Activated T-cell treated with anti-CD3 and anti-CD28 coated beads, Interleukin-2, amount 50 U/mL, for 1 hour (primary cell): ENCODE measurements around the gene LY6G5B.

Source experiments
- DNase-seq: peaks from one replicate; pipeline ENCODE4 v3.0.0-alpha.2; 2020

LY6G5B gene

GRCh38 chr6:31642798-31643570 is 26.8 kb upstream of the LY6G5B start:
- DNase-seq, result no peak

- DNase-seq, result no peak
Measured at GRCh38 chr6:31643818-31644454, 25.8 kb upstream of the LY6G5B start.

DNA sequence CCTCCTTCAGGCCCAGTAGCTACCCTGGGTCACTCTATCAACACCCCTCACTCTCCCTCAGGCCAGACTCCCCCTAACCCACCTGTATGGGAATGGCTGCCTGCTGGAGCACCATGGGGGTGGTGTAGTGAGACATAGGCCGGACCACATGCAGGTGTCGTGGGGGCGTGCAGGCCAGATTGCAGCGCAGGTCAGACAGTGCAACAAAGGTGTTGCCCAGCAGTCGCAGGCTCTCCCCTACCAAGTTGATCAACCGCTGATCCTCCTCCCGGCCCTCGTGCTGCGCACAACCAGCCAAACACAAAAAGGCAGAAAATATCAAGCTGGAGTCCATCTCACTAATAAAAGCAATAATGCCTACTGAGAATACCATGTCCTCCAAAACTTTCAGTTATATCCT is 24.5 kb upstream of the LY6G5B start:
- no peak for DNase-seq

GRCh38 chr6:31651602-31652191 is 18.1 kb upstream of the LY6G5B start:
- no peak for DNase-seq

DNA sequence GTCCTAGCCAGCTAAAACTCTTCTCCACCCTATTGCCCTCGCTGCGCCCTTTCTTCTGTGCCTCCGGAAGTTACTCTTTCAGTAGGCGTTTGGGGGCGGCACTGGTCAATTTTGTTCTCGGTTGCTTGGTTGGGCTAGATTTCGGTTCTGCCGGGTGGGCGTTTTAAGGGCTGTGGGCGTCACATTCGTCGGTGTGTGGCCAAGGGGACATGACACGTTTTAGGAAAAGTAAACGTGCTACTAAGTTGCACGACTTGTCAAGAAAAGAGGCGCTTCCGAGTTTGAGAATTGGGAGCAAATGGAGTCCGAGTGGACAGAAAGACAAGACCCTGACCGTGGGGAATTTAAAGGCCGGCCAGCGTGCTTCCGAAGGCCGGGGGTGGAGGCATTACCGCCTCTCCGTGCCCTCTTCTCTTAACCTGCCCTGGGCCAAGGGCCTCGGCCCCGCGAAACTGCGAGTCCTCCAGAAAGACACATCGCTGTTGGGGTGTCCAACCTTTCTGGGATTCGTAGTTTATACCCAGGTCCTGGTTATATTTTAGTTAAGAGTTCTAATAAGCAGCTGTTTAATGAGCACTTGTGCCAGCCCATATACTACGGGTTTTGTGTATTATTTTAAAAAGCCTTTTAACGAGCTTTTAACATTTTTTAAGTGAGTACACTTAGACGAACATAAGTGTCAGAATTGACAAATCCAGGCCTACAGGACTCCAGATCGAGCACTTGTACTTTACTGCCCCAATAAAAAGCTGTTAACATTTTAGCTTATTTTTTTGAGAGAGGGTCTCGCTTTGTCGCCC is 16.7 kb upstream of the LY6G5B start:
- no peak for DNase-seq

DNA sequence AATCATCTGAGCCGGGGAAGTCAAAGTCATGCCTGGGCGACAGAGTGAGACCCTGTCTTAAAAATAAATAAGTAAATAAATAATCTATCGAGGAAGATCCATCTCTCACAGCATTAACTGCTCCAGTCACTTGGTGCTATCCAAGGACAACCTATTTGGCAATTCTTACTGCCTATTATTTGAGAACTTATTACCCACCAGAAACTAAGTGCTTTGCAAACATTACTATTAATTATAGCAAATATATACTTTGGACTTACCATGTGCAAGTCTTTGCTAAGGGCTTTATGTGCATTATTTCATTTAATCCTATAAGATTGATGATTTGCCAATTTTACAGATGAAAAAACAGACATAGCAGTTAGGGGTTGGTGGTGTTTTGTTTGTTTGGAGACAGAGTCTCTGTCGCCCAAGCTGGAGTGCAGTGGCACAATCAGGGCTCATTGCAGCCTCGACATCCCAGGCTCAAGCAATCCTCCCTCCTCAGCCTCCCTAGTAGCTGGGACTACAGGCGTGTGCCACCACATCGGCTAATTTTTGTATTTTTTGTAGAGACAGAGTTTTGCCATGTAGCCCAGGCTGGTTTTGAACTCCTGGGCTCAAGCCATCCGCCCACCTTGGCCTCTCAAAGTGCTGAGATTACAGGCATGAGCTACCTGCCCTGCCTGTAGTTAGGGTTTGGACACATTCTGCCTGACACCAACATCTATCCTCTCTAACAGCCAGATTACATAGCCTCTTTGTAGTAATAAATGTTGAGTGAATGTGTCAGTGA is 15.0 kb upstream of the LY6G5B start:
- DNase-seq, result no peak

DNA sequence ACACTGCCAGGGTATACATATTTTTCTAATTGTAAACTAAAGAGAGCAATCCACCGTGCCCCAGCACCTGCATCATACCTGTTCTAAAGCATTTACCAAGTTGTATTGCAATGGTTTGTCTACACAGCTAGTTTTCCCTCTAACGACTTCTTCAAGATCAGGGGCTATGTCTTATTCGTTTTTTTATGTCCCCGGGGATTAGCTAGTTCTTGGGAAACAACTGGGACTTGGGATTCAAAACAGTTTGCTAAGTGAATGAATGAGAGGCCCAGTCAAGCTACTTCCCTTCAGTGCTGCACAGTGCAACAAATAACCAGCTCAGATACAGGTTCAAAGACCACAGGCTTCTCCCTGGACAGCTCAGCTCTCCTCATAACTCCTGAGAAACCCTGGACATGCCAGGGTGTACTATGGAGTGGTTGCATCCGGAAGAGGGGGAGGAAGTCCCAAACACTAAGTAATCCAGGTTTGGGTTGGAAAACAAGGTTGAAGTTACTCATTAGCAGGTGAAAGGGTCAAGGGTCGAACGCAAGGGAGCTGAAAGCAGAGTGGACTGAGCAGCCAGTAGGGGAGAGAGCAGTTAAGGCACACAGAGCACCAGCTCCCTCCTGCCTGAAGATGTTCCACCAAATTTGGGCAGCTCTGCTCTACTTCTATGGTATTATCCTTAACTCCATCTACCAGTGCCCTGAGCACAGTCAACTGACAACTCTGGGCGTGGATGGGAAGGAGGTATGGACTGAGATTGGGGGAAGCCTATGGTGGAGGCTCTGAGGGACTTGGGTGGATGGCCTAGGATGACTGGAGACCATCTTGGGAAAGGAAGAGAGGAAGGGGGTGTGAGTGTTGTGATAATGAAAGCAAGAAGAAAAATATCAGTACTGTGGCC is 14.2 kb upstream of the LY6G5B start, which contains the start of gene APOM:
TSS of gene APOM (plus strand) at position 546 of the 889 bp plus-strand sequence. CDS start at position 619, 73 bp downstream.
- DNase-seq, result no peak

GRCh38 chr6:31657406-31658157 is 12.2 kb upstream of the LY6G5B start:
- no peak for DNase-seq

DNA sequence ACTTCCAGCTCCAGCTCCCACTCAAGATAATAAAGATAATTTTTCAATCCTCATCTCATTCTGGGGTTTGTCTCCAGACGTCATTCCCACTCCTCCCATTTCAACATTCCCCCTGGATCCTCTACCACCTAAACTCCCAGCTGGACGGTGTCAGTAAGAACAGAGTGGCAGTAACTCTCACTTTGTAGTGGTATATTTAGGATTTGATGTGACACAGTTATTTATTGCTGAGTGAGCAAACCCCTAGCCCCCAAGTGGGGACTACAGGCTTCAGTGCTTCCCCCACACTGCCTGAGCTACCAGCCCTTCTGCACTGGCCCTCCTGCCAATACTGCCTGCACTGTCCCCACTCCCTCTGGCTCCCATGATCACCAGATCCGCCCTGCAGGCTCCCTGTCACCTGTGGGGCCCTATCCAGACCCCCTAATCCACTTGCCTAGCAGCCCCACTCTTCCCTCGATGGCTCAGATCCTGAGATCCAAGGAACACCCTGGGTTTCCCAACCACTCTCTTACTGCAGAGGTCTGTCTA is 11.6 kb upstream of the LY6G5B start:
- no peak for DNase-seq

DNA sequence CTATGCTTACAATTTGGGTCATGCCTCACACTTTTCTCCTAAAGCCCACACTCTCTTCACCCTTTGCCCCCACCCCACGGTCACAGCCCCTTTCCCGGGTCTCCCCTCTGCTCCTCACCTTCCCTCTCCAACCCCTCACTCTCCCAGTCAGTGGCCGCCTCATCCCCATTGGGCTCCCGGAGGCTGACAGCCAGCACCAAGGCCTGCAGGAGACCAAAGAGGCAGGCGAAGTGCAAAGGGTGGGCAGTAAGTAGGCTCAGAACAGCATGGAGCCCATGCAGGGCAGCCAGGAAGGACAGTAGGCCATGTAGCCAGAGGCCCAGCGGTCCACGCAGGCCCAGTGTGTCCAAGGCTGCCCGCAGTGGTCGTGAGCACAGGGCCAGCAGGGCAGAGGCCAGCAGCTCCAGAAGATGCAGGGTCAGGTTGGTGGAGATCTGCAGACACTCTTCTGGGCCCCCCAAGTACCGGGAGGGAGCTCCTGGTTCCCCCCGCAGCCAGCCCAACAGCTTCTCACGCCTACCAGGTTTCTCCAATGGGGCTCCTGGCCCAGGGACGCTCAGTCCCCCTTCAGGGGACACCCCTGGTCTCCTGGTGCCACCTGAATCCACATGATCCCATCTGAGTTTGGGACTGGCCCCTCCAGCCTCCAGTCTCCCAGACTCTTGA is 10.7 kb upstream of the LY6G5B start:
- DNase-seq, result no peak

- DNase-seq, result no peak
Measured at GRCh38 chr6:31659649-31660380, 10.0 kb upstream of the LY6G5B start.

- DNase-seq, result peak; percentile 79
Measured at GRCh38 chr6:31660381-31661261, 9.2 kb upstream of the LY6G5B start, which contains the start of gene C6orf47. Gene C6orf47 (minus strand): TSS chr6:31660778. CDS start chr6:31659947, 831 bp downstream.

DNA sequence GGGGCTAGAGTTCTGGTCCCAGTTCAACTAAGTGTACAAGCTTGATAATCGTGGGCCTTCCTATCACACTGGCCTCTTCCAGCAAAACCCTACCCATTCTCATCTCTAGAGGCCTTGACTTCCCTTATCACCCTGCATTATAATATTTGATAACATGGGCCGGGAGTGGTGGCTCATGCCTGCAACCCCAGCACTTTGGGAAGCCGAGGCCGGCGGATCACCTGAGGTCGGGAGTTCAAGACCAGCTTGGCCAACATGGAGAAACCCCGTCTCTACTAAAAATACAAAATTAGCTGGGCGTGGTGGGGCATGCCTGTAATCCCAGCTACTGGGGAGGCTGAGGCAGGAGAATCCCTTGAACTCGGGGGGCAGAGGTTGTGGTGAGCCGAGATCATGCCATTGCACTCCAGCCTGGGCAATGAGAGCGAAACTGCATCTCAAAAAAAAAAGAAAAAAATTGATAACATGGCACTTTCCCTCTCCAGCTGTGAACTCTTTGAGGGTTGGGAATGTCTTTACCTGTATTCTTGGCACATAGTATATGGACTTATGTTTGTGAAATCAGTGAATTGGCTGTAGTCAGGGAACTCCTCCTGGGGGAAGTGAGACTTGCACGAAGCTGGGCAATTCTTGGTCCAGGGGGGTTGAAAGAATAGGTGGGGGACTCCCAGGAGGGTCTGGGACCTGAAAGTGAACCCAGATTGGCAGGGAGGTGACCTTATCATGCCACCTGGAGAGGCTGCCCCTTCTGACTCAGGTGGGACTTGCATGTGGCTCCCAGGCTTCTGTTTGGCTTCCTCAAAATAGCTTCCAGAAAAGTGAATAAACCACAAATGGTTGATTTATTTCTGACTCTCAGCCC is 8.3 kb upstream of the LY6G5B start:
- DNase-seq, result no peak

DNA sequence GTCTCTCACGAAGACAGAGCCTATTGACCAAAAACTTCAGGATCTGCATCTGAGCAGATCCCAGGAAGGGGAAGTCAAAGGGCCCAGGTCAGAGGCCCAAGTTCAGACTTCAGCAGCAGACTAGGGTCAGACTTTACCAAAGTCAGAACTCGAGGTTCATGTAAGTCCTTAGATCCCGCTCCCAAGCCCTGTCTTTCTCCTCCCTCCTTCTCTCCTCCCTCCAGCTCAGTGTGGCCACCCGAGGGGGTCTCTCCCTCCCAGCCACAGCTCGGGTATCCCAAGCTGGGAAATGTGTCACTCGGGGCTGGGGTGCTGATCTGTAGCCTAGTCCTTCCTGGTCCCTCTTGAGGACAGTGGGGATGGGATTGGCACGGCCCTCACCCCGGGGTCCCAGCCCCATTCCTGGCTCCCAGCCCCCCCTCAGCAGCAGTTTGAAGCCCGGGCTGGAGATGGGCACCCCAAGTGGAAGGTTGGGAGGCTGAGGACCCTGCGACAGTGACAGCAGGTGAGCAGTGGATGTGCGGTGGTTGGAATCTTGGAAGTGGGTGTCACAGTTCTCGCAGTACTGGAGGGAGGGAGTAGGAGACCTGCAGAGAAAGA is 7.6 kb upstream of the LY6G5B start:
- DNase-seq, result no peak

DNA sequence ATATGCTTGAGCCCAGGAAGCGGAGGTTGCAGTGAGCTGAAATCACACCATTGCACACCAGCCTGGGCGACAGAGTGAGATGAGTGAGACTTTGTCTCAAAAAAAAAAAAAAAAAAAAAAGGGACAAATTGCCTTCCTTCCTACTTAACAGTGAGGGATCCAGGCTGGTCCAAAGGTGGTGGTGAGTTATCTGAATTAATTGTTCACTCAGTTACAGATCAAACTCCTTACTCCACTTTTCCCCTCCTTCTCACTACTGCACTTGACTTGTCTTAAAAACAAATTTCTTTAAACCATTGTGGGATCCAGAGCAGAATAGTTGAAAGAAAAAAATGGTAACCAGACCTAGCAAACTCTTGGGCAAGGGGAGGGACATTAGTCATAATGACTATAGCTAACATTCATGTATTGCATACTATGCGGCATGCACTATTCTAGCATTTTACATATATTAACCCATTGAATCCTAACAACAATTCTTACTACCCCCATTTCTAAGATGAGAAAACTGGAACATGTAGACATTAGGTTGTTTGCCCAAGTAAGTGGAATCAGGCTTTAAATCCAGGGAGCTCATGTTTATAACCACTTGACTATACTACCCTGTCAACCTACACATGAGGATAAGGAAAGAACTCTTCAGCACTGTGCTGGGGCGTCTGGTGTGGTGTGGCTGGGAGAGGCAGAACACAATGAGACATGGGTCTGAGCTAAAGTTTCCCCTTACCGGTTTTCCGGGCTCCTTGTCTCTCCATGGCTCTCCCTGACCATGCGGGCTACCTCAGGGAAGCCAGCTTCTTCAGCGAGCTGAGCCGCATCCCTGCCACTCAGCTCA is 6.4 kb upstream of the LY6G5B start:
- DNase-seq, result no peak
